ENCODE results near the gene AMTN. TPM values are rescaled to one million over a fixed set of nuclear protein-coding genes. Genes with fewer than 3 reads are reported as not detected.
A peak's percentile ranks its signal among the peaks of the same experiment; 100 is the strongest.

The AMTN gene
- total RNA-seq (not detected in 2 replicates), polyA plus RNA-seq (not detected in 2 replicates), polyA minus RNA-seq (ENCODE audit: low replicate concordance) (not detected in 2 replicates)
- polyA plus RNA-seq (2012) = not detected in 2 replicates

- Histone ChIP-seq H3K4me1 (ENCODE audit: control insufficient read depth, extremely low read depth, insufficient read depth, low read length) (no peaks in the 10 kb centered on the region), H3K9me3 (ENCODE audit: control insufficient read depth, insufficient read depth, low read depth, low read length) (no peaks in the 10 kb centered on the region), H3K36me3 (ENCODE audit: control insufficient read depth, insufficient read depth, low read length) (no peaks in the 10 kb centered on the region), H3K79me2 (ENCODE audit: control insufficient read depth, insufficient read depth, low read length) (no peaks in the 10 kb centered on the region), H3K27me3 (ENCODE audit: control insufficient read depth, insufficient read depth, low read length) (no peaks in the 10 kb centered on the region), H2AFZ (ENCODE audit: low read length) (no peak within 1 kb of the TSS), H4K20me1 (ENCODE audit: control insufficient read depth, extremely low read depth, insufficient read depth, low read length) (no peaks in the 10 kb centered on the region), H3K9ac (ENCODE audit: insufficient read depth, low read length) (no peak within 1 kb of the TSS), H3K27ac (ENCODE audit: insufficient read depth, low read length) (no peak within 1 kb of the TSS), H3K4me2 (ENCODE audit: extremely low read depth, insufficient read depth, low read length) (no peak within 1 kb of the TSS), H3K4me3 (replicated peaks in 1 of 4; ENCODE audit: control extremely low read depth in 1 of 4, insufficient read depth in 1 of 4, low read depth in 3 of 4, low read length in 4 of 4) (no peak within 1 kb of the TSS)
- no peak for DNase-seq (ENCODE audit: low read depth in 2 of 2)
- TF ChIP-seq CTCF (conservative IDR thresholded peaks at IDR 0.05 in 1 of 2, IDR thresholded peaks at IDR 0.05 in 1 of 2; ENCODE audit: low read depth in 1 of 2, low read length in 2 of 2) = no peak
- no peak for TF ChIP-seq EZH2 (IDR thresholded peaks at IDR 0.05; ENCODE audit: low read length, missing control alignments)
Measured at GRCh38 chr4:70518269-70518668, at the start of gene AMTN. TSS of gene AMTN (plus strand) at chr4:70518569. CDS start at chr4:70518778, 209 bp downstream.

GRCh38 chr4:70471897-70472296 is 46.5 kb upstream of the AMTN start, which contains the start of gene MUC7:
TSS of gene MUC7 (plus strand) at chr4:70472197. CDS start at chr4:70474022, 1,825 bp downstream.
- H3K27ac ChIP-seq (ENCODE audit: insufficient read depth, low read length) = no peak within 1 kb of the TSS
- no peak within 1 kb of the TSS for H3K4me2 ChIP-seq (ENCODE audit: extremely low read depth, insufficient read depth, low read length)
- no peak for DNase-seq (ENCODE audit: low read depth in 2 of 2)
- no peaks in the 10 kb centered on the region for H3K79me2 ChIP-seq (ENCODE audit: control insufficient read depth, insufficient read depth, low read length)
- no peak within 1 kb of the TSS for H2AFZ ChIP-seq (ENCODE audit: low read length)
- H3K9me3 ChIP-seq (ENCODE audit: control insufficient read depth, insufficient read depth, low read depth, low read length) = no peaks in the 10 kb centered on the region
- H3K9ac ChIP-seq (ENCODE audit: insufficient read depth, low read length) = no peak within 1 kb of the TSS
- TF ChIP-seq CTCF (conservative IDR thresholded peaks at IDR 0.05 in 1 of 2, IDR thresholded peaks at IDR 0.05 in 1 of 2; ENCODE audit: low read depth in 1 of 2, low read length in 2 of 2) = no peak
- no peak for TF ChIP-seq EZH2 (IDR thresholded peaks at IDR 0.05; ENCODE audit: low read length, missing control alignments)
- no peaks in the 10 kb centered on the region for H3K36me3 ChIP-seq (ENCODE audit: control insufficient read depth, insufficient read depth, low read length)
- H3K4me3 ChIP-seq (replicated peaks in 1 of 4; ENCODE audit: control extremely low read depth in 1 of 4, insufficient read depth in 1 of 4, low read depth in 3 of 4, low read length in 4 of 4) = no peak within 1 kb of the TSS
- H3K4me1 ChIP-seq (ENCODE audit: control insufficient read depth, extremely low read depth, insufficient read depth, low read length) = no peaks in the 10 kb centered on the region
- H4K20me1 ChIP-seq (ENCODE audit: control insufficient read depth, extremely low read depth, insufficient read depth, low read length) = no peaks in the 10 kb centered on the region
- no peaks in the 10 kb centered on the region for H3K27me3 ChIP-seq (ENCODE audit: control insufficient read depth, insufficient read depth, low read length)

- no peaks in the 10 kb centered on the region for H4K20me1 ChIP-seq (ENCODE audit: control insufficient read depth, extremely low read depth, insufficient read depth, low read length)
- H3K4me1 ChIP-seq (ENCODE audit: control insufficient read depth, extremely low read depth, insufficient read depth, low read length) = no peaks in the 10 kb centered on the region
- H3K4me2 ChIP-seq (ENCODE audit: extremely low read depth, insufficient read depth, low read length) = no peak overlapping the region
- no peak overlapping the region for H2AFZ ChIP-seq (ENCODE audit: low read length)
- no peak overlapping the region for H3K4me3 ChIP-seq (replicated peaks in 1 of 4; ENCODE audit: control extremely low read depth in 1 of 4, insufficient read depth in 1 of 4, low read depth in 3 of 4, low read length in 4 of 4)
- no peak overlapping the region for H3K9ac ChIP-seq (ENCODE audit: insufficient read depth, low read length)
- no peaks in the 10 kb centered on the region for H3K36me3 ChIP-seq (ENCODE audit: control insufficient read depth, insufficient read depth, low read length)
- H3K79me2 ChIP-seq (ENCODE audit: control insufficient read depth, insufficient read depth, low read length) = no peaks in the 10 kb centered on the region
- TF ChIP-seq CTCF (conservative IDR thresholded peaks at IDR 0.05 in 1 of 2, IDR thresholded peaks at IDR 0.05 in 1 of 2; ENCODE audit: low read depth in 1 of 2, low read length in 2 of 2) (no peak), EZH2 (IDR thresholded peaks at IDR 0.05; ENCODE audit: low read length, missing control alignments) (no peak)
- H3K27ac ChIP-seq (ENCODE audit: insufficient read depth, low read length) = no peak overlapping the region
- H3K9me3 ChIP-seq (ENCODE audit: control insufficient read depth, insufficient read depth, low read depth, low read length) = no peaks in the 10 kb centered on the region
- no peaks in the 10 kb centered on the region for H3K27me3 ChIP-seq (ENCODE audit: control insufficient read depth, insufficient read depth, low read length)
- peak in 1 of 2 donors; percentile 3 for DNase-seq (ENCODE audit: low read depth in 2 of 2)
Measured at GRCh38 chr4:70473679-70474078, 44.7 kb upstream of the AMTN start.

Measured in fibroblast of lung (primary cell).